GM18951 (cell line): Measurements from ENCODE around the gene FGGY.

ENCODE experiments used
- POLR2A ChIP-seq: IDR thresholded peaks from 4 replicates; pipeline ENCODE4 v1.6.1; 2011; ENCODE audit warnings: mild to moderate bottlenecking; ENCODE audit not compliant: insufficient read length, insufficient read depth; ENCODE audit errors: extremely low read depth
- in situ Hi-C: fragments of 300-500 bp; cut with MboI; formaldehyde crosslinking; loops from one replicate; pipeline ENCODE4 v1.12.0; 2022; ENCODE audit warnings: low sequenced_read_pairs, mixed read lengths, inconsistent platforms; ENCODE audit not compliant: unreplicated experiment

FGGY gene

DNA sequence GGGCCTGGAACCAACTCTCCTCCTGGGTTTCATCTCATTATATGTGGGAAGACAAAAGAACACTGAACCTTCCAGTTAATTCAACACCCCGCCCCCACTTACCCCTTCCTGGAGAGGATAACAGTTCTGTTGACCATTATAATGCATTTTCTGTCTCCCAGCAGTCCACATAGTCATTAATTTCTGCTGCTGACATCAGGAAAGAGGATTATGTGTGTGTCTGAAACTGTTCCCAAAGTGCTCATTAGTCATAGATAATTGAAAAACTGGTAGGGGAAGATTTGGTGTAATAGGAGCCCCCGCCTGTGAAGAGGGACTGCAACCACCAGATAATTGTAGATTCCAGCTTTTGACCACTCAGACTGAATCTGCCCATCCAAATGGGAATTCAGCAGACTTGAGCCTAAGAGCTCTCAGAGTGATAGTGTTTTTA lies 208.7 kb downstream of the FGGY start:
- no peak for TF ChIP-seq POLR2A
- in situ Hi-C loops, result no loop called here

DNA sequence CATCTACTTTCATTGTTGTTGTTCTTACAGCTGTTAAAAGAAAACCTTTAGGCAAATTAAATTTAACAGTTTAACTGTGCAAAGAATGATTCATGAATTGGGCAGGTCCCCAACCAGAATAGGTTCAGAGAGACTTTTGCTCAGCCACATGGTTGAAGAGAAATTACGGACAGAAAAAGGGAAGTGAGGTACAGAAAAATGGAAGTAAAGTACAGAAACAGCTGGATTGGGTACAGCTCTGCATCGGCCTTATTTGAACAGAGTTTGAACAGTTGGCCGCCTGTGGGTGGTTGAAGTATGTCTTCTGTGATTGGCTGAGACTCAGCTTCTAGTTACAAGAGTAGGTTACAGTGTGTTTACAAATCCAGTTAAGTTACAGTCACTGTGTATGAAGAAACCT lies 210.1 kb downstream of the FGGY start:
- no peak for TF ChIP-seq POLR2A
- in situ Hi-C loops, result no loop called here

DNA sequence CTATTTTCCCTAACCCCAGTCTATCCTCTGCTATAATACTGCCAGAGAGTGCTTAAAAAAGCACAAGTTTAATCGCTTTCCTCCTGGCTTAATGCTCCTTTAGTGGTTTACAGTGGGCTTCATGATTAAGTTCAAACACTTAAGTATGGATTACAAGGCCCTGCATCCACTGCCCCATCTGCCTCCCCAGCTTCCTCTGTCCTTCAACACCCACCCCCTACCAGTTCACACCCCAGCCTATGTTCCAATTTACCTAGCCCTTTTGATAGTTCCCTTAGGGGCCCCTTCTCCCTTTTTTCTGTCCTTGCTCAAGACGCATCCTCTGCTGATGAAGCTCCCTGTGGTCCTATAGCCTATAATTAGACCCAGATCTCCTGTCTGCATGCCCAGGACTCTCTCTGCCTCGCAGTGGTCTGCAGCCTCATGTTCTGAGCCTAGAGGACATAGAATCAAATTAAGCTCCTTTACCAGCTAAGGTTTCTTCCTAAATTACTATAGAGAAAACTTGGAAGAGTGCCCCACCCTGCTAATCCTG lies 212.5 kb downstream of the FGGY start:
- in situ Hi-C loops, result no loop called here
- TF ChIP-seq POLR2A, result no peak

DNA sequence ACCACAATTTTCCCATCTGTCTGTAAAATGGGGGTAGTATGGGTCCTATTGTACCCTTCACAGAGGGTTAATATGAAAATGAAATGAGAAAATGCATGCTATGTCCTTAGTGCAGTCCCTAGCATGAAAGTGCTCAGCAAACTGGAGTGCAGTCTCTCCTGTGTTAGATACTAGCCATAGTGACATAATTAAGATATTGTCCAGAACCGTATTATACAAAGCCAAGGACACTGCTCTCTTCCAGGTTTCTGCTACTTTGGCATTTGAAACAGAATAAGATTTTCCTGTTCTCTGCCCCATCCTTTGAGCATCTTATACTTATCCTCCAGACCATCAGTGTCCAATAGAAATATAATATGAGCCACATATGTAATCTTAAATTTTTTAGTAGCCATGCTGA lies 213.4 kb downstream of the FGGY start:
- in situ Hi-C loops, result no loop called here
- no peak for TF ChIP-seq POLR2A

DNA sequence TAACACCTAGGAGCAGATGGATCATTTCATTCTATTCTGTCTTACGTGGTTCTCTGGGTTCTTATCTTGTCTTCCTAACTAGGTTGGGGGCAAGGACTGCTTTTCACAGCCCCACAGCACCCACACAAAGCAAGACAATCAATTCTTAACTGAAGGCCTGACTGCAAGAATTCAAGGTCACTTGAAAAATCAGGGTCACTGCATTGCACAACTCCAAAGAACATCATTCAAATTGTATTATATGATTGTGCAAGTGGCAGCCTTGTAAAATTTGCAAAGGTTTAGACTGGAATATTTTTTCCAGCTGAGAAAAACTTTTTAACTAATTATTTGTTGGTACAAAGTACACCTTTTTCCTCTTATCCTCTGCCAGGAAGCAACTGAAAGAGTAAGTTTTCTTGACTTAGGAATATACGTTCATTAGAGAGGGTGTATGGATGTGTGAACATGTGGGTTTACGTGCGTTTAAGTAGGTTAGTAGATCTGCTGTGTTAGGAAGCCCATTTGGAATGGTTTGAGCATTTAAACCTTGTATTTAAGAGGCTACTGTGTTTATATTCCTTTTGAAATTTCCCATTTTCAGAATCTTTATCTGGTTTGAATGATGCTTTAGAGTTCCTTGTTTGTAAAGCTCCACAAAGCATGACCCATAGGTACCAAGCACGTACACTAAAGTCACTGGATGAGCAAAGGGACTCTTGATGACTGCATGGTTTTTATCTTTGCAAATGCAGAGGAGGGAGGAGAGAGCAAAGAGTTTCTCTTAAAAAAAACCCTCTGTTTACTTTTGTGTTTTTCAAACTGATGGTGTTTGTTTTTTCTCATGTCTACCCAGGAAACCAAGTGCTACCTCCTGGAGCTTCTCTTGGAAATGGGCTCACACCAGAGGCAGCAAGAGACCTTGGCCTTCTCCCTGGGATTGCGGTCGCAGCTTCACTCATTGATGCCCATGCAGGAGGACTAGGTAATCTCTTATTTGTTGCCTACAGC lies 214.9 kb downstream of the FGGY start:
- in situ Hi-C loops, result no loop called here

DNA sequence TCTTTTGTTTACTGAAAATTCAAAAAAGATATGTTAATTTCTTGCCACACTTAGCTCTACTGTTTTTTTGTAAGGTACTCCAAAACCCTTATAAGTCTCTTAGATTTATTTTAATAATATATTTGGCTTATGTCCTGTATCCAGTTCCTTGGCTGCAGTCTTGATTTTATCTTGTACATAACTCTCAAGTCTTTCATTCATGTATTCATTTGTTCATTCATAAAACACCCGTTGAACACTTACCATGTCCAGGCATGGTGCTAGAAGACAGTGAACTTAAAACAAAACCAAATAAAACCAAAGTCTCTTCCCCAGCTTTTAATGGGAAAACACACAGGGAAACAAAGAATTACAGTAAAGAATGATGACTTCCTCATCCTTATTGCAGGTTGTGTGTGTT lies 215.8 kb downstream of the FGGY start:
- TF ChIP-seq POLR2A, result no peak
- in situ Hi-C loops, result no loop called here

More for the DNA sequence above, 214.9 kb downstream of the FGGY start:
- TF ChIP-seq POLR2A, result no peak

DNA sequence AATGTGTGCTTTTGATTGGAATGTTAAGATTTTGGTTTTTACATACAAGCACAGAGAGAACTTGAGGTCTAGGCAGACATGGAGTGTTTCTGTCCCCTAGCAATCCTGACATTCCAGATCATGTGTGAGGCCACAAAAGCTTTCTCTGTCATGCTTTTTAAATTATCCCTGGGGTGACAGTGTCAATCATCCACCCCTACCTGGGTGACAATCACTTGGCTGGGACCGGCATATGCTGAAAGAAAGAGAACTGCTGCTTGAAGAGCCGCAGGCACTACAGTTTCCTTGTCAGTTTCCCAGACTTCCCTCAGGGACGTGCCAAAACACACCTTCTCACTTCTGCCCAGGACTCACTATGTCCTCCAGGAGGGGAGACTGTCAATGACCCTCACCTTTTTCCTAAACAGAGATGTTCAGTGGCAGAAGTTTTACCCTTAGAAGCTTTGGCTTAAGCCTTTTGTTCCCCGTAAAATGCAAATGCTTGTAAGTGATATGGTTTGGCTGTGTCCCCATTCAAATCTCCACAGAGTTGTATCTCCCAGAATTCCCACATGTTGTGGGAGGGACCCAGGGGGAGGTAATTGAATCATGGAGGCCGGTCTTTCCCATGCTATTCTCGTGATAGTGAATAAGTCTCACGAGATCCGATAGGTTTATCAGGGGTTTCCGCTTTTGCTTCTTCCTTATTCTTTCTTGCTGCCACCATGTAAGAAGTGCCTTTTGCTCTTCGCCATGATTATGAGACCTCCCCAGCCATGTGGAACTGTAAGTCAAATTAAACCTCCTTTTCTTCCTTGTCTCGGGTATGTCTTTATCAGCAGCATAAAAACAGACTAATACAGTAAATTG lies 217.4 kb downstream of the FGGY start:
- in situ Hi-C loops, result no loop called here
- TF ChIP-seq POLR2A, result no peak

DNA sequence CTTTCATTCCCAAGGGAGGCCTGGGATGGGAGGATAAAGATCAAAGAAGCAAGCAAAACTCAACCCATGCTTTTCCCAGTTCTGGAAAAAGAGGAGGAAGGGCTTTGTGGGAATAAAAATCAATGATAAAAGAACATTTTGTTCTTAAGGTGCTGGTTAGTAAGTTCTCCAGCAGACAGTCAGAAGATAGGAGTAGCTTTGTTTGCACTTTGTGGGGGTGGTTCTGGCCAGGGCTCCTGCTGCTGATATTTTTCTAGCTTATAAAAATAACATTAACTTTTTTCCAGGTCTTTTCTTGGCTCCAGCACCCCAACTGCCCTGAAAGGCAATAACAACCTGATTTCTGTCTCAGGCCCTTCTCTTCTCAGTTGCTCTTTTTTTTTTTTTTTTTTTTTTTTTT lies 220.0 kb downstream of the FGGY start:
- in situ Hi-C loops, result no loop called here
- TF ChIP-seq POLR2A, result no peak

DNA sequence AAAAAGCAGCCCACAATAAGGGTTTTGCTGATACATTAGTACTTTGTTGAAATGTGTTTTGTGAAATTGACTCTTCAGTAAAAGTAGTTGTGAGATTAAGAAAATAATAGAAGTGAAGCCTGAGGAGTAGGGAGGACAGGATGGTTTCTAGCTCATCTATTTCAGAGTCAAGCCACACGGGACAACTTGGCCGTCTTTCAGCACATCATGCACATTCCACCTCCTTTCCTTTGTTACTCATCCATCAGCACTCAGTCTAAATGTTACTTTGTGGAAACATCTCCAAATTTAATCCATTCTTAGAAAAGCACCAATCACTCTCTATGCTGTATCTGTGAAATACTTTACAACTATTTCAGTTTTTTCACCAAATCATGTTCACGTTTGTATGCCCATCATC lies 223.3 kb downstream of the FGGY start:
- in situ Hi-C loops, result no loop called here
- TF ChIP-seq POLR2A, result no peak

DNA sequence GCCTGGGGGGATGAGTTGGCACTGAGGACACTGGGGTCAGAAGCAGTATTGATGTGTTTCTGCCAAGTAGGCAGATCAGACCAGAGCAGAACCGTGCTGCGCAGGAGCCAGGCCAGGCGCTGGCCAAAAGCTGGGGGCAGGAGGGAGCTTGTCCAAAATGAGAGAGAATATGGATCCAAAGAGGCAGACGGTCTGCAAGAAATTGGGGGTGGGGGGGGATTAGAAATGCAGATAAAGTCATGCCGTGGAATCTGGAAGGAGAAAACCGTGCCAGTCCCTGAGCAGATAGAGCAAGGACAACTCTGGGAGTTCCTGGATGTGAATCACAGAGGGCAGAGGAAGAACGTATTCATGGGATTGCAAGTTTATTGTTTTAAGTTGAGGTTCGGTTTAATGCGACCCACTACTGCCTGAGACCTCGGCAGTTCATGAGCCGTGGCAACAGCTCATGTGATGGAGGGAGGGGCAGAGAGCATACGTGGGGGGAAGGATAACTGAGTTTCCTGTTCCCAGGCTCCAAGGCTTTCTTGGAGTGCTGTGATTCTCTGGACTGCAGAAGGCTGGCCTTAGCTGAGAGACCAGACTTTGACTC lies 224.0 kb downstream of the FGGY start:
- in situ Hi-C loops, result no loop called here
- no peak for TF ChIP-seq POLR2A

DNA sequence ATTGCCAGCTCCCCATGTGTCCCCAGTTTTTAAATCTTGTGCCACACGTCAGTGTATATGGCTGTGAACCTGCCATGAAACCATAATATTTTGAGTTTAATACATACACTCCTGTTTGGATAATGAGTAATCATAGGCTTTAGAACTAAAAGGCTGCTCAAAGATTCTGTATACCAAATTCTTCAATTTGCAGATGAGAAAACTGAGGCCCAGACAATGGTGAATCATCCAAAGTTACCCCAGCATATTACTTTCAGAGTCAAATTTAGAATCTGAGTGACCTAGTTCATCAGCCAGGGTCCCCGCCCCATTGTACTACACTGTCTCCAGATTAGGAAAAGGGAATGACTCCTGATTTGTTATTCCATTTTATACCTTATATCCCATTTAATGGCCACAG lies 224.6 kb downstream of the FGGY start:
- in situ Hi-C loops, result no loop called here

DNA sequence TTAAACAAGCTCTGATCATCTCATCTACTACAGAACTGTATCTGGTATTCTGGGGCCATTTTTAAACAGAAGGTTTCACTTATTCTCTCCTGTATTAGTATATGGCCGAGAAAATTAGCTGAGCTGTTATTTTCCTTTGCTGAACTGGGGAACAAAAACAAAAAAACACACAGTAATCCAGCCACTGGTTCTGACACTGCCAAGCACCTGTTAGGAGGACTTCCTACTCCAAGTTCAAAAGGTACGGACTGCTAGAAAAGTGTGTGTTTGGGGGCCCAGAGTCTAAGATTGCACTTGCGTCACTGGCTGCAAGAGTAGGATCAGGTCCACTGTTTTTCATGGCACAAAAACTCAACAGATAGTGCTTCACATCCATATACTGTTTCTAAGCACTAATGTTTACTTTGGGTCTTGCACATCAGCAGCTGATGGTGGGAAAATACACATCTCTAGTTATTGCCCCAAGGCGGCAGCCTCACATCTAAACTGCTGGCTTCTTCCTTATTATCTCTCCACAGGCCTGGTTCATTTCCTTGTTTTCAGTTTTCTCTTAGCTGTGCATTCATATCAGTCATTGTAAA lies 226.1 kb downstream of the FGGY start:
- TF ChIP-seq POLR2A, result no peak
- in situ Hi-C loops, result no loop called here

More for the DNA sequence above, 224.6 kb downstream of the FGGY start:
- no peak for TF ChIP-seq POLR2A
